Dermis microvascular lymphatic vessel endothelial cell (primary cell): Measurements from ENCODE around the gene SSPN. TPM values are rescaled to one million over a fixed set of nuclear protein-coding genes. Genes with fewer than 3 reads are reported as not detected.

Experiments
- DNase-seq, 2 donors: peaks; one replicate each; pipeline versions ENCODE4 v3.0.0 to v3.0.0-alpha.2; 2010; ENCODE audit warnings: low read depth in 2 of 2
- total RNA-seq: library from RNA; depleted of rRNA; stranded (reverse); fragments of >200 nt; gene quantifications from 2 replicates; pipeline ENCODE4 v1.2.1, GENCODE V29; 2014

SSPN gene
- total RNA-seq, 1 donor from 2014 or later = 0.39 TPM

DNA sequence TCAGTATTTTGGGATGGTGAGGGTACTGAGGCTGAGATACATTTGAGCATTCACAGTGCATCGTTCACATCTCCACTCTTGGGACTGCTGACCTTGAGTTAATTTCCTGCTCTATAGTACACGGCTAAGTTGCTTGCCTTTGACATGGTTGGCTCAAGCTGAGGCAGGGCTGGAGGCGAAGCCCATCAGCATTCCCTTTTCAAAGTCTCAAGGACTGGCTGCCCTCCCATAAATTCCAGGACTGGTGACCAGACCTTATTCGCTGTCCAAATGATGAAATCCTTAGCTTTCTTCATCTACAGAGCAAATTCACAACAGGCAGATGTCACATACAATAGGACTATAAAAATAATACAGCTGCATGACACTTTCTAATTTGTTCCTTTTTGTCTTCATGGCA lies 85.9 kb downstream of the SSPN start:
- no peak for DNase-seq

DNA sequence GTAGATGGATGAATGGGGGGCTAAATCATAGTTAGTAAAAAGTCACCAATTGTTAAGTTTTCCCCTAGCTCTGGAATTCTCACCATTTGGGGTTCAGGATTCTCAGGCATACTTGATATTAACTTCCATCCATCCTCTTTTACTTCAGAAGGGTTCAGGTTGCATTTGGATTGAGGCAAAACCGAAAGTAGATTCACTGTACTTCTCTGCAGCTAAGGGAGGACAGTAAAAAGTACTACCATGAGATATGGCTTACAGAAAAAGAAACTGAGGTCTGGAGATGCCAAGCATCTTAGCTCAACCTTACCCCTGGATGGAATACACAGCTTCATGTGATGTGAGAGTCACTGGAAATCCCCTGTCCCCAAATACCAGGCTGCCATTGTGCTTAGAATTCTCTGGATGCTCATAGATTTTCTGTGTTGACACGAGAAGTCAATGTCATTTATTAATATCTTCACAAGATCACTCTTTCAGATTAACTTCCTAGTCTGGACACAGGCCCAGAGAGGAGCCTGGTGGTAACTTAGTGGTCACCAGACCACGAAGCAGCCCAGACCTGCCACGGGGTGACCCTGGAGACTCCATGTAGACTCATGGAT lies 87.1 kb downstream of the SSPN start:
- DNase-seq = no peak

DNA sequence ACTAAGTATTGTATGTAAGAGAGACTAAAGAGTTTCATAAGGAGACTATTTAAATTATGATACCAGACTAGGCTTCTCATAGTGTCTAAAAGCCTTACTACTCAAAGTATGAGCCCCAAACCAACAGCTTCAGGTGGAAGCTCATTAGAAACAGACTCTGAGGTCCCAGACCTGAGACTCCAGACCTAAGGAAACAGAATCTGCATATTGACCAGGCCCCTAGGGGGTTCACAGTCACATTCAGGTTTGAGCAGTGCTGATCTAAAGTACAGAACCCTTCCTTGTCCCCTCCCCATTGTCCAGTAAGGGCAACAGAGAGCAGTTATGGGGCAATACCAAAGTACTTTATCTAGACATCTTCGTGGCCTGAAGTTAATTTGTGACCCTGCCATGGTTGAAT lies 87.7 kb downstream of the SSPN start:
- DNase-seq = no peak

DNA sequence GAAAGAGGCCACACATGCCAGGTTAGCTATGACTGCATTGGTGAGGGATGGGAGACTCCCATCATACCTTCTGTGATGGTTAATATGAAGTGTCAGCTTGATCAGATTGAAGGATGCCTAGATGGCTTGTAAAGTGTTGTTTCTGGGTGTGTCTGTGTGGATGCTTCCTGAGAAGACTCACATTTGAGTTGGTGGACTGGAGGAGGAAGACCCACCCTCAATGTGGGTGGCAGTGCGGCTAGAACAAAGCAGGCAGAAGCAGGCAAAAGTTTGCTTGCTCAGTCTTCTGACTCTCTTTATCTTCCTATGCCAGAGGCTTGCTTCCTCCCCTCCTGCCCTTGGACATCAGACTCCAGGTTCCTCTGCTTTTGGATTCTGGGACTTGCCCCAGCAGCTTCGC lies 88.2 kb downstream of the SSPN start:
- DNase-seq = no peak

DNA sequence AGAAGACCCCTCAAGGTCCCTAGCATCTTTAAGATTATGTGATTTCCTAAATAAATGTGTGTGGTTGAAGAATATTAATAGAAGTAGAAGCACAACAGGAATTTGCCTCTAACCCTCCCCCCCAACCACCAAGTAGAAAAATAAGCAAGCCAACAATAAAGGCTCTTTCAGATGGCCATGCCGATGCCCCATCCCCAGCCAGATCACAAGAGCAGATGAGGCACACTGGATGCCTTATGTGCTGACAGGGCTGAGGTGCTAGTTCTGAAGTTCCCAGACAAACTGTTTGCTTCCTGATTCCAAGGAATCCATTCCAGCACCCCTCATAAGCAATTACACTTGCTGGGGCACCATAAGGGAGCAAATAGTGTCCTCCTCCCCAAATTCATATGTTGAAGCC lies 90.0 kb downstream of the SSPN start:
- DNase-seq = no peak

DNA sequence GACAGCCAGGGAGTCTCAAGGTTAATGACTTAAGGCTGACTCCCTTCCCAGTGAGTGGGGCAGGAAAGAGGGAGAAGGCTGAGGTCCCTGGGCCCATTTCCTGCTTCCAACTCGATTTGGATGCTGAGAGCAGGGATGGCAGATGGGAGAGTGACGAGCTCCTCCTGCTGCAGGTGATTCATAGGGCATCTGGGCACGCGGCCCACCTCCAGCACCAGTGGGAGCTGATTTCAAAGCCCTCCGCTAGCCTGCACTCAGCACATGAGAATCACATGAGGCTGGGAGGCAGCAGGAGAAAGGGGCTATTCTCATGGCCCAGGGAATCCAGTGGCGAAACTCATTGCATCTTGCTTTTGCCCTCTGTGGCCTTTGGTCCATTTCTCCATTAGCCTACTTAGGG lies 90.8 kb downstream of the SSPN start:
- no peak for DNase-seq

DNA sequence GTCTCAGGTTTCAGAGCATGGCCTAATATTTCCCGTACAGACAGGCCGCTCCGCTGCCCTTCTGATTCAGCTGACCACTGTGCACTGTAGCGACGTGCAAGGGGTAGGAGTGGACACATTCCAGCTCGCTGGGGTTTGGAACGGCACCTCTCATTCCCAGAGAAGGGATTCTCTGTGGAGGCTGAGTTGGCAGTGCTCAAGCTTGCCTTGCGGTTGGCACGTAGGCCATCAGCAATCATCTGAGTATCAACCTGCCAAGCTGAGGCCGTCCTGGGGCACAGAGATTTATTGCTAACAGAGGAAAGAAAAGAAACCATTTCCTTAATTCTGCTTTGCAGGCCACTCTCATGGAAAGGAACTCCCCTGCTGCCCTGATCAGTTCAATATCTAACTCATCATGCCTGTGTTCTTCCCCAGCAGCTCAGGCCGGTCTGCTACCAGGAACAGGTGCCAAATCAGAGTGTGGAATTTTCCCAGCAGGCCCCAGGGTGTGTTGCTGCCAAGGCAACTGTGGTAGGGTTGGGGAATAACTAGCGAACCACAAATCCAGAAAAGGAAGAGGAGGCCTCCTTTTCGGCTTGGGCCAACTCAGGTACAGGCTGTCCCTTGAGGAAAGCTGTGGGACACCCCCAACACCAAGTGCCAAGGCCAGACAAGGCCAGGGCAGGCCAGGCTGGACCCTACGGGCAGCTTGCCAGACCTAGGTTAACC lies 92.5 kb downstream of the SSPN start:
- no peak for DNase-seq

DNA sequence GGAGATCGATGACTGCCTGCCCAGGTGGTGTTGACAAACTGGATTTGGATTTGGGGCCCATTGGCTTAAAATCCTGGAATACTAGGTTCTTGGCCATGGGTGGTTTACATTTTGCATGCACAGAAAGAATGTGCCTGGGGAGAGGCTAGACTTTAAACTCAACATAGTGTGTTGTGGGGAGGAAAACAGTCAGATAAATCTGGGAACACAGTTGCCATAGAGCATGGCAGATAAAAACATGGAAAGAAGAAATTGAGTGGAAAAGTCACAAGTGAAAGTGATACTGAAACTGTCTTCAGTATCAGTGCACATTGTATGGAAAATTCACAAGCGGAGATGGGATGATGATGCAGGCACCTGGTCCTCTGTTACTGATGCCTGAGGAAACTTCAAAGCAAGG lies 95.2 kb downstream of the SSPN start:
- no peak for DNase-seq

DNA sequence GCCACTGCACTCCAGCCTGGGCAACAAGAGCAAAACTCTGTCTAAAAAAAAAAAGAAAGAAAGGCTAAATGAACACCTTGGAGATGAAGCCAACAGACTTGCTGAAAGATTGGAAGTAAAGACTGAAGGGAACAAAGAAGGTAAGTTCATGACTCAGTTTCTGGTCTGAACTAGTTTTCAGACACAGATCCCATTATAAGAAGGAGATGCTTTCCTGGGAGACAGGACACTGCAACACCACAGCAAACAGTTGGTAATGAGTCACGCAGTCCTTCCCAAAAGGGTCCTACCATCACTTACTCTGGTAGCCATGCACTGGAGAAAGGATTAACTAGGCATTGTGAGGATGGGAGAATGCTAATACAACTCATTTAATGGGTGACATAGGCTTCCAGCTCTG lies 97.2 kb downstream of the SSPN start:
- DNase-seq = no peak

DNA sequence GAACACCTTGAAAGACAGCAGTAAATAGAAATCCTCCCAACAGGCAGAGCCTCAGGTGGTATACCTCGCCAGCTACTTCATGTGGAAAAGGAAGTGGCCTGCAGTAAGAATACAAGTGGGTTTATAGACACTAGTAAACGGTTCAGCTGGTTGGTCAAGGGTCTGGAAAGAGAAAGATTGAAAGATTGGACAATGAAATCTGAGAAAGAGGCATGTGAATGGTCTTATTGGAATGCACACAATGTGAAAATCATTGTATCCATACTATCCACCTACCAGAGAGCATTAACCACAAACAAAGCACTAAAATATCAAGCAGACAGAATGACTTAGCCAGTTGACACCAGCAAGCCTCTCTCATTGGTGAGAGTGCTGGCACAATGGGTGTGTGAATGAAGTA lies 98.2 kb downstream of the SSPN start:
- DNase-seq = no peak

DNA sequence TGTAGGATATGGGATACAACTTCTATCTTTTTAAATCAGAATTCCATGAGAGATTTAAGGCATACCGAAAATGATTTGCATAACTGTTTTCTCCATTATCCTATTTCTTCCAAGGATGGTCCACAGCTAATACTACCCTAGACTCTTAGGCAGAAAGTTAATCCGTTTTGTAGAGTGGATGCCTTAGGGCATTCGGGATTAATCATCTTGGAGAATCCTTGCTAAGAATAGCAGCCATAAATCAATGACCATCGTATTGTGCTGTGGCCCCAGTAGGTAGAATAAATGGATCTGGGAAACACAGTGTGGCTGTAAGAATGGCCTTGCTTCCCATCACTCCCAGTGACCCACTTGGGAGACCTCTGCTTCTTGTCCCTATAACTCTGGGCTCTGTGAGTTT lies 99.6 kb downstream of the SSPN start:
- DNase-seq = no peak

DNA sequence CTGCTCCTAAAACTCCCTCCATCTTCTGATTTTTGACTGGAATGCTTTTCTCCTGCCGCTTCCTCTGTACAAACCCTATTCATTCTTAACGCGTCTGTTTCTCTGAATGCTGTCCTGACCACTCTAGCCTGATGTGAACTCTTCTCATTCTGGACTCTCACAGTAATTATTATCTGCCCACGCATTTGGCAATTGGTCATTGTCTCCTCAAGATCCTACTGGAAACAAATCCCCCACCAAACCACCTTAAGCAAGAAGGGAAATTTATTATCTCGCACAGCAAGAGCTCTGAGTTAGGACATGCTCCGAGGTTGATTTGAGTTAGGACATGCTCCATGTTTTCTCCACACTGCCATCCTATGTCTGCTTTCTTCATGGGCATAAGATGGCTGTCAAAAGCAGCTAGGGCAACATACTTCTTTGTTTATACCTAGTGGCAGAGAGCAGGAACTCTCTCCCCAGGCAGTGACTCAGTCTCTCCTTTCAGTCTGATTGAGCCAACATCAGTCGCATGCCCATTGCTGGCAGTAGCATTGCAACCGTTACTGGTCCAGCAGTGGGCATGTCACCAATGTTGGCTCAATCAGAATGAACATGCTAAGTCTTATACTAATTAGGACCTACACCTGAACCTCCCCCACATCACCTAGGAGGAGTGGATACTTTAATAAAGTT lies 102.2 kb downstream of the SSPN start:
- no peak for DNase-seq

DNA sequence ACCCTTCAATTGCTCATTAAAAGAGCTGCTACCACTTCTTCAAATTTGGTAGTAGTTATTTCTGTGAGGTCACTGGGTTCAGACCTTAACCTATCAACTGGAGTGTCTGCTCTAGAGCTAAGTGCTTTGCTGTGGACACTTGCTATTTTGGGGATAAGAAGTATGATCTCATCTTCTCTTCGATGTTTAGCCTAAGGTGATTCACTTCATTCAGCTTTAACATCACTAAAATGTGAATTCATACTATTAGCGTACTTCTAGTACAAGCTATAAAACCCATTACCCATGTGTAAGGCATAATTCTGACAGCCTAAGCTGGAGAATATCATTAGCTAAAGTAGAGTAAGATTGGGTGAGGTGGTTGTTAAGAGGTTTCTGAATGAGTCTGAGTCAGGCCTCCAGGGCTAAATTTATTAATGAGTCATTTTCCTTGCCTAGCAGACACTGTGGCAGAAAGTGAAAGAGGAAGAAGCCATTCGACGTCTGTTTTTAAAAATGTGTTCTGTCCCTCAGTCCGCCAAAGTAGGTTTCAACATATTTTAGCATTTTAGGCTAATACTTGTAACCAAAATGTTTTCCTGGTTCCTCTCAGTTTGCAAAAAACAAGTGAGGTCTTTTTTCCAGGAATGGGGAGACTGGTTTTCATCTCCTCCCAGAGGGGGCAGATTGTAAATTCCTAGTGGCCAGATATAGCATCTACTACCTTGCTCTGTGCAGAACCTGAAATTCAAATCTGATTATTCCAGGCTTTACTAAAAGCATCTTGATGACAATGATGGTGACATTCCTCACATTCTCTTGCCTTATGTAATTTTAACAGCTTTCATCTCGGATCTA lies 103.6 kb downstream of the SSPN start:
- DNase-seq = peak in 1 of 2 donors; percentile 76

DNA sequence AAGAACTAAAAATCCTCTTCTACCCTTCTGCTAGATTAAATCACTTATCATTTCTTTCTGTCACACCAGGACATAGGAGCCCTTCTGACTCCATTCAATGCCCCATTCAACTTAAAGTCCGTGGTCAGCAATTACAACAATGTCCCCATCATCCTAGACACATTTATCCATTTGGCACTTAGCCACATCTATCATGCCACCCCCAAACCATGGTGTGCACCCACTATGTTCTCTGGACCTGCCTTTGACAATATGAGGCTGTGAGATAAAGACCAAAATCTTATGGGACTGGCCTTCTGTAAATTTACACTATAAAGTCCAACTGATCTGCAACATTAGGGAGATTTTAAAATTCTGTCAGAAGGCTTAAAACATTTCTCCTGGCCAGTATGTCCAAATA lies 104.4 kb downstream of the SSPN start:
- no peak for DNase-seq

Other genes starting within 250 kb of the SSPN start
- gene RASSF8, start 236.9 kb upstream of the SSPN start, total RNA-seq = 34.7 and 38.6 TPM in 2 replicates
- under 0.01 and 0.13 TPM in 2 replicates for gene BHLHE41, start 70.5 kb upstream of the SSPN start, total RNA-seq